Dendritic cell treated with granulocyte-macrophage colony-stimulating factor and Interleukin-4, amounts not matched to agents 40 ng/mL and 50 ng/mL, for 4 days (primary cell): Measurements from ENCODE around the gene ZSCAN16.

Experiments used
- H3K27ac Mint-ChIP-seq: one replicate; pipeline ENCODE4 v1.8.0; 2022; ENCODE audit warnings: mild to moderate bottlenecking, mixed read lengths
- H3K27me3 Mint-ChIP-seq: one replicate; pipeline ENCODE4 v1.8.0; 2022; ENCODE audit warnings: mild to moderate bottlenecking, mixed read lengths
- H3K36me3 Mint-ChIP-seq: one replicate; pipeline ENCODE4 v1.8.0; 2022; ENCODE audit warnings: low read depth, mixed read lengths
- H3K4me1 Mint-ChIP-seq: one replicate; pipeline ENCODE4 v1.8.0; 2022; ENCODE audit warnings: low read depth, mixed read lengths
- H3K4me3 Mint-ChIP-seq: one replicate; pipeline ENCODE4 v1.8.0; 2022; ENCODE audit warnings: mild to moderate bottlenecking, moderate library complexity, mixed read lengths
- H3K9me3 Mint-ChIP-seq: one replicate; pipeline ENCODE4 v1.8.0; 2022; ENCODE audit warnings: mixed read lengths
- intact Hi-C: fragments of 100-400 bp; cut with micrococcal nuclease; formaldehyde crosslinking; loops from one replicate; pipeline ENCODE4 v1.15.0; 2022

Gene ZSCAN16

GRCh38 chr6:28137505-28137981 lies 13.1 kb downstream of the ZSCAN16 start:
- intact Hi-C loops: loop anchor here (1.0 to 10.0 kb wide), 6 partner anchors 57 to 233 kb away; partner anchors contain the start of genes ZKSCAN4, ZNF165 and ZSCAN26
- H3K4me1 Mint-ChIP-seq: peaks cover 53% of the 10 kb centered on the region
- no peaks in the 10 kb centered on the region for H3K9me3 Mint-ChIP-seq
- peaks cover 43% of the 10 kb centered on the region for H3K36me3 Mint-ChIP-seq
- H3K27me3 Mint-ChIP-seq: no peaks in the 10 kb centered on the region
- H3K4me3 Mint-ChIP-seq: peak overlapping the region; percentile 91
- H3K27ac Mint-ChIP-seq: peak overlapping the region; percentile 92

GRCh38 chr6:28139860-28140543 lies 15.6 kb downstream of the ZSCAN16 start:
- peak overlapping the region; percentile 39 for H3K4me3 Mint-ChIP-seq
- H3K27ac Mint-ChIP-seq: peak overlapping the region; percentile 64
- H3K36me3 Mint-ChIP-seq: peaks cover 36% of the 10 kb centered on the region
- no peaks in the 10 kb centered on the region for H3K9me3 Mint-ChIP-seq
- H3K4me1 Mint-ChIP-seq: peaks cover 49% of the 10 kb centered on the region
- H3K27me3 Mint-ChIP-seq: no peaks in the 10 kb centered on the region
- intact Hi-C loops: loop anchor here (5.0 to 10.0 kb wide), 2 partner anchors 77 to 235 kb away; no protein-coding TSS in a partner anchor

- intact Hi-C loops: no loop called here
- Mint-ChIP-seq H3K27ac (peak overlapping the region; percentile 64), H3K4me1 (peaks cover 47% of the 10 kb centered on the region), H3K27me3 (no peaks in the 10 kb centered on the region), H3K9me3 (no peaks in the 10 kb centered on the region), H3K36me3 (peaks cover 42% of the 10 kb centered on the region), H3K4me3 (peak overlapping the region; percentile 39)
These were observed 16.2 kb downstream of the ZSCAN16 start for GRCh38 chr6:28140616-28141015.

- peak within 1 kb of the TSS; percentile 92 for H3K4me3 Mint-ChIP-seq
- intact Hi-C loops: no loop called here
- peaks cover 47% of the 10 kb centered on the region for H3K4me1 Mint-ChIP-seq
- no peaks in the 10 kb centered on the region for H3K9me3 Mint-ChIP-seq
- H3K36me3 Mint-ChIP-seq: peaks cover 44% of the 10 kb centered on the region
- no peaks in the 10 kb centered on the region for H3K27me3 Mint-ChIP-seq
- peak within 1 kb of the TSS; percentile 88 for H3K27ac Mint-ChIP-seq
These were observed 17.3 kb downstream of the ZSCAN16 start, which contains the start of gene ZKSCAN8 for GRCh38 chr6:28141500-28142329. TSS of gene ZKSCAN8 (plus strand) at chr6:28141883. CDS start at chr6:28148408, 6,525 bp downstream.

GRCh38 chr6:28142446-28142845 lies 18.0 kb downstream of the ZSCAN16 start:
- Mint-ChIP-seq H3K9me3 (no peaks in the 10 kb centered on the region), H3K27ac (peak overlapping the region; percentile 88), H3K4me1 (peaks cover 42% of the 10 kb centered on the region), H3K36me3 (peaks cover 40% of the 10 kb centered on the region), H3K27me3 (no peaks in the 10 kb centered on the region), H3K4me3 (peak overlapping the region; percentile 92)
- intact Hi-C loops: no loop called here

- no peaks in the 10 kb centered on the region for H3K27me3 Mint-ChIP-seq
- intact Hi-C loops: no loop called here
- H3K36me3 Mint-ChIP-seq: peaks cover 66% of the 10 kb centered on the region
- H3K9me3 Mint-ChIP-seq: no peaks in the 10 kb centered on the region
- H3K4me1 Mint-ChIP-seq: peaks cover 34% of the 10 kb centered on the region
- H3K27ac Mint-ChIP-seq: no peak overlapping the region
- no peak overlapping the region for H3K4me3 Mint-ChIP-seq
These were observed 20.8 kb downstream of the ZSCAN16 start for GRCh38 chr6:28145231-28145630.

- intact Hi-C loops: no loop called here
- peaks cover 19% of the 10 kb centered on the region for H3K9me3 Mint-ChIP-seq
- no peak overlapping the region for H3K4me3 Mint-ChIP-seq
- H3K27ac Mint-ChIP-seq: no peak overlapping the region
- no peaks in the 10 kb centered on the region for H3K27me3 Mint-ChIP-seq
- H3K36me3 Mint-ChIP-seq: peaks cover 96% of the 10 kb centered on the region
- peaks cover 4% of the 10 kb centered on the region for H3K4me1 Mint-ChIP-seq
These were observed 28.1 kb downstream of the ZSCAN16 start for GRCh38 chr6:28152531-28152930.

GRCh38 chr6:28153546-28153945 lies 29.1 kb downstream of the ZSCAN16 start:
- no peaks in the 10 kb centered on the region for H3K4me1 Mint-ChIP-seq
- intact Hi-C loops: no loop called here

GRCh38 chr6:28154357-28154756 lies 29.9 kb downstream of the ZSCAN16 start:
- Mint-ChIP-seq H3K4me3 (no peak overlapping the region), H3K27ac (no peak overlapping the region), H3K4me1 (no peaks in the 10 kb centered on the region), H3K27me3 (no peaks in the 10 kb centered on the region), H3K36me3 (peaks cover 95% of the 10 kb centered on the region), H3K9me3 (peaks cover 27% of the 10 kb centered on the region)
- intact Hi-C loops: no loop called here

More at GRCh38 chr6:28153546-28153945, 29.1 kb downstream of the ZSCAN16 start:
- Mint-ChIP-seq H3K27ac (no peak overlapping the region), H3K36me3 (peaks cover 95% of the 10 kb centered on the region), H3K27me3 (no peaks in the 10 kb centered on the region), H3K9me3 (peaks cover 19% of the 10 kb centered on the region), H3K4me3 (no peak overlapping the region)

GRCh38 chr6:28158318-28158717 lies 33.9 kb downstream of the ZSCAN16 start:
- intact Hi-C loops: no loop called here
- peaks cover 11% of the 10 kb centered on the region for H3K4me1 Mint-ChIP-seq

GRCh38 chr6:28159029-28159607 lies 34.7 kb downstream of the ZSCAN16 start:
- Mint-ChIP-seq H3K27me3 (peaks cover 2% of the 10 kb centered on the region), H3K36me3 (peaks cover 61% of the 10 kb centered on the region), H3K4me1 (peaks cover 11% of the 10 kb centered on the region), H3K9me3 (peaks cover 15% of the 10 kb centered on the region), H3K27ac (no peak overlapping the region), H3K4me3 (no peak overlapping the region)
- intact Hi-C loops: no loop called here

More at GRCh38 chr6:28158318-28158717, 33.9 kb downstream of the ZSCAN16 start:
- peaks cover 16% of the 10 kb centered on the region for H3K9me3 Mint-ChIP-seq
- H3K27me3 Mint-ChIP-seq: peaks cover 2% of the 10 kb centered on the region
- no peak overlapping the region for H3K4me3 Mint-ChIP-seq
- peaks cover 69% of the 10 kb centered on the region for H3K36me3 Mint-ChIP-seq
- H3K27ac Mint-ChIP-seq: no peak overlapping the region

GRCh38 chr6:28160233-28160632 lies 35.8 kb downstream of the ZSCAN16 start:
- peaks cover 2% of the 10 kb centered on the region for H3K27me3 Mint-ChIP-seq
- intact Hi-C loops: no loop called here
- H3K4me3 Mint-ChIP-seq: no peak overlapping the region
- H3K36me3 Mint-ChIP-seq: peaks cover 49% of the 10 kb centered on the region
- H3K9me3 Mint-ChIP-seq: peaks cover 15% of the 10 kb centered on the region
- peaks cover 11% of the 10 kb centered on the region for H3K4me1 Mint-ChIP-seq
- H3K27ac Mint-ChIP-seq: no peak overlapping the region

- Mint-ChIP-seq H3K27me3 (peaks cover 2% of the 10 kb centered on the region), H3K4me1 (peaks cover 11% of the 10 kb centered on the region), H3K36me3 (peaks cover 38% of the 10 kb centered on the region), H3K9me3 (peaks cover 15% of the 10 kb centered on the region), H3K4me3 (peak overlapping the region; percentile 73), H3K27ac (peak overlapping the region; percentile 78)
- intact Hi-C loops: no loop called here
These were observed 37.1 kb downstream of the ZSCAN16 start for GRCh38 chr6:28161410-28162079.
